VCaP (cell line): ENCODE results near the gene LILRB3.
"Not testable (repeated sequence)": the region's sequence is repeated elsewhere in the genome, so short reads cannot be mapped to it uniquely, and the experiment has no call there.

ENCODE experiments used
- H3K27ac ChIP-seq: fragments of 450-650 bp; 2 replicates; pipeline ENCODE4 v1.5.1; 2017
- CTCF ChIP-seq: fragments of 450-650 bp; conservative IDR thresholded peaks from 2 replicates; pipeline ENCODE4 v1.5.1; 2017; ENCODE audit warnings: mild to moderate bottlenecking, moderate library complexity

The LILRB3 gene

GRCh38 chr19:54248016-54248601 lies 25.3 kb upstream of the LILRB3 start:
- no peak overlapping the region for H3K27ac ChIP-seq
- TF ChIP-seq CTCF, result no peak

- H3K27ac ChIP-seq, result no peak overlapping the region
- no peak for TF ChIP-seq CTCF
Observed at GRCh38 chr19:54247106-54247930, 24.5 kb upstream of the LILRB3 start.

DNA sequence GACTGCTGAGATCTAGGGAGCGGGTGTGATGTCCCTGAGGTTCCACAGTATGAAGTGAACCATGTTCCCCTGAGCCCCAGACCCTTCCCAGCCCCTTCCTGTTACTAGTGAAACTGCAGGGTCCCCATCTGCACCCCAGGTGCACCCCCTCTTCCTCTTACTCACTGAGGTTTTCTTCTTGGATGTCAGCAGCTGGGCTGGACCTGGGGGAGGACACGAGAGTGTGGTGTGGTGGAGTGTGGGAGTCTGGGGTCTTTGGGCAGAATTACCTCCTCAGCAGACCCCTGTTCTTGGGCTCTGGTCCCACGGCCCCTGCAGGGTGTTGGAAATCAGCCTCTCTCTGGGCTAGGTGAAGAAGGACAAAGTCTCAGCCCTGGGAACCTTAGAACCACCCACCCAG lies 23.1 kb upstream of the LILRB3 start:
- no peak for TF ChIP-seq CTCF
- no peak overlapping the region for H3K27ac ChIP-seq

DNA sequence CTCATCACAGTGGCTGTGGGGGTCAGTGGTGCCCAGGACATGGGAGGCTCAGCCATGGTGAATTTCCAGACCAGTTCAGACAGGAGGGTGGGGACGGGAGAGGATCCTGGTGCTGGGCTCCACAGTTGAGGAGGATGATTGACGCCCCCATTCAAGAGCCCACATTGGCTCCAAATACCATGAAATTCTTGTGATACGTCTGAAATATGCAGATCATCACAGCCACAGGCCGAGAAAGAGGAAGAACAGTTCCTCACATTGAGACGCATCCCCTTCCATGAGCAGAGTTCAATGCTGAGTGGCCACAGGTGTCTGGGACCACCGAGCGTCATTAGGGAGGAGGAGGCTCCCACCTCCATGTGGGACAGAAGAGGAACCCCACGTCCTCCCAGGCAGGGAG lies 21.0 kb upstream of the LILRB3 start:
- H3K27ac ChIP-seq, result not testable (repeated sequence)

DNA sequence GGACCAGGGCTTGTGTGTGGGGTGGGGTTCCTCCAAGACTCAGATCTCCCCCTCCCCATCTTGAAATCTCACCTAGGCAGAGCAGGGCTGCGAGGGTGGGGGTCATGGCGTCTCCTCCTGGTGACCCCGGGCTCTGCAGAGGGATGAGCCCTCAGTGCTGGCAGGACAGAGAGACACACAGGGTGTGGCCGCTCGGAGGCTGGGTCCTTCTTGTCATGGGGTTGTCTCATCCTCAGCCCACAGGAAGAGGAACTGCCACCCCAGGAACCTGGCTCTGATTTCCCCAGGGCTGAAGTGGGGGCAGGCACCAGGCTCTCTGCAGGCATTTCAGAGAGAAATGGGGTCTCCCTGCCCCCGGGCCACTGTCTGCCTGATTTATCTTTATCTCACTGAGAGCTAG lies 19.8 kb upstream of the LILRB3 start, which contains the start of gene LILRA6:
LILRA6 (minus strand) TSS at position 145 of the 400 bp plus-strand sequence.
- H3K27ac ChIP-seq, result not testable (repeated sequence)

GRCh38 chr19:54242234-54242633 lies 19.4 kb upstream of the LILRB3 start:
- not testable (repeated sequence) for H3K27ac ChIP-seq

DNA sequence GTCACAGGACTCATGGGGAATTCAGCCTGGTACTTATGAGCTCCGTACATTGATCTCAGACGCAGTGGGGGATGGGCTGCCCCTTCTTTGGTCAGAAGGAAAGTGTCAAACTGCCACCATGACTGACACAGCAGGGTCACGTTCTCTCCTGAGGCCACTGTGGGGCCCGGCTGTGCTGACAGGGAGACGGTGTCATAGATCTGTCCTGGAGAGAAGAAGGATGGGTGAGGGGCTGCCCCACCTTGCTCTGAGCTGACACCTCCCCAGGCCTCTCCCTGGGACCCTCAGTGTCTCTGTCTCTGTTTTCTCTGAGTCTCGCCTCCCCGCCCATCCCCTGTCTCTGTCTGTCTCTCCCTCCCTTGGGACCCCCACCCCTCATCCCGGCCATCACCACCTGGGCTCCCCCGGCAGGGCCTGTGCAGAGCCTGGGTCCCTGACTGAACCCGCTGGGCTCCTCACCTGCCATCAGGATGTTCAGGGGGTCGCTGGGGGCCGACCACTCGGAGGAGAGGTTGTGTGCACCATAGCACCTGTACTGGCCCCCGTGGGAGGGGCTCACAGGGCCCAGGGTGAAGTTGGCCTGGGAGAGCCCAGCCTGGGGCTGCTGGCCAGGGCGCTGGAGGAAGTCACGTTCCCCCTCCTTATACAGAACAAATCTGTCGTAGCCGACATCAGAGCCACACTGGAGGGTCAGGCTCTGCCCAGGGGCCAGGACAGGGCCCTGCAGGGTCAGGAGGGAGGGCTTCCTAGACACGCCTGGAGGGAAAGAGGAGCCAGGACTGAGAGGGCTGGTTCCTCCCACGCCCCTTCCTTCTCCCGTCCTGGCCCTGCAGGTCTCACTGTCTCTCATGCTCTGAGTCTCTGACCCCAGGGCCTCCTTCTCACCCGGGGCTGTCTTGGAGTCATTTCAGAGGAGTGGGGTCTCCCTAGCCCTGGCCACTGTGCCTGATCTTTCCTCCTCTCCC lies 17.8 kb upstream of the LILRB3 start:
- H3K27ac ChIP-seq, result not testable (repeated sequence)

DNA sequence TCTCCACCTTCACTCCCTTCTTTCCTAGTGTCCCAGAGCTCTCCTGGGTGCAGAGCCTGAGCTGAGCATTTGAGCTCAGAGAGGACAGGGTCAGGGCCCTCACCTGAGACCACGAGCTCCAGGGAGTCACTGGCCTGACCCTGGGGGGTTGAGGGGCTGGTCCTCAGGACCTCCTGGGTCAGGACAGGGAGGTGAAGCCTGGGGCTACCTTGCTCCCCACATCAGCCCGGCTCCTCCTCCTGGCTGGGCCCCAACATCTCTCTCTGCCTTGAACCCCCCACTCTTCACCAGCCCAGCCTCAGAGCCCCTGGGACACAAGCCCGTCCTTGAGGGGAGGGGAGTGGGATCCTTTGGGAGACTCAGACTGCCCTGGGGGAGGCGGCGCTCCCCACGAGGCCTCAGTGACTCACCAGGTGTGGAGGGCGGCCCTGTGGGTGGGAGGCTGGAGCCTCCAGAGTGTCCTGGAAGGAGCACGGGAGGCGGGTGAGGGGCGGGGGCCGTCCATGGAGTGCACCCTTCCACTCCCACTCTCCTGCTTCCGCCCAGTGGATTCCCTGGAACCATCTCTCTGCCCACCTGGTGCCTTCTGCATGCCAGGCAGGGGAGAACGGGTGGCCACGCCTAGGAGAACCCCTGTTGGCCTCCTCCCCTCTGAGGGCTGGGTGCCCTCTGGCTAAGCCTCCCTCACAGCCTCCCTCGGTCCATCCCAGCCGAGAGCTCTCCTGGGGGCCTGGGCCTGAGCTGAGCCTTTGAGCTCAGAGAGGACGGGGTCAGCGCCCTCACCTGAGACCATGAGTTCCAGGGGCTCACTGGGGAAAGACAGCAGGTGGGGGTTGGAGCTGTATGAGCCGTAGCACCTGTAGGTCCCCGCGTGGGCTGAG lies 16.9 kb upstream of the LILRB3 start:
- not testable (repeated sequence) for H3K27ac ChIP-seq

DNA sequence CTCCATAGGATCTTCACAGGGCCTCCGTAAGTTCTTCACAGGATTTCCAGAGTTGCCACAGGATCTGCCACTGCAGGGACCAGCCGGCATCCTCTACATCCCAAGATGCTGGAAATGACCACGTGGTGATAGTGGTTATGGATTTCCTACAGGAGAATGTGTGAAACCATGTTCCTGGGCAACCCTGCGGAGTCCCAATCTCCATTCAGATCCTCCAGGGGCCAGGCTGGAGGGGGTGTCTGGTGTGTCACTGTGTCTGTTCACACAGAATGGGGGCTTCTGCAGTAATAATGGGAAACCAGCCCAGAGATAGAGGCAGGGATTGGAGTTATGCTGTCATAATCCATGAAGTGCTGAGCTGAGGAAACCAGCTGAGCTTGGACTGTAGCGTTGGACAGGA lies 11.1 kb upstream of the LILRB3 start:
- no peak for TF ChIP-seq CTCF
- no peak overlapping the region for H3K27ac ChIP-seq
